Hippocampal formation (tissue), 2 donors: ENCODE data around the gene NRP1.

Experiments used
- DNase-seq, 2 donors: peaks; one replicate each; lab custom pipeline; 2025; lab: John Stamatoyannopoulos, UW

NRP1 gene

GRCh38 chr10:33183655-33184054, 150.8 kb downstream of the NRP1 start:
- DNase-seq = no peak

- DNase-seq = no peak
These were observed 153.5 kb downstream of the NRP1 start for GRCh38 chr10:33180921-33181320.

- DNase-seq = peak in 1 of 2 donors; percentile 35
These were observed 154.1 kb downstream of the NRP1 start for GRCh38 chr10:33180390-33180789.

GRCh38 chr10:33179067-33179466, 155.4 kb downstream of the NRP1 start:
- DNase-seq = no peak

GRCh38 chr10:33178026-33178755, 156.3 kb downstream of the NRP1 start:
- DNase-seq = no peak

GRCh38 chr10:33176688-33177087, 157.8 kb downstream of the NRP1 start:
- no peak for DNase-seq

GRCh38 chr10:33174674-33175434, 159.6 kb downstream of the NRP1 start:
- DNase-seq = no peak

- DNase-seq = no peak
These were observed 168.6 kb downstream of the NRP1 start for GRCh38 chr10:33165911-33166310.

GRCh38 chr10:33164060-33164709, 170.3 kb downstream of the NRP1 start:
- DNase-seq = no peak

- DNase-seq = no peak
These were observed 172.3 kb downstream of the NRP1 start for GRCh38 chr10:33162248-33162575.

- no peak for DNase-seq
These were observed 172.8 kb downstream of the NRP1 start for GRCh38 chr10:33161550-33162247.

GRCh38 chr10:33160151-33160550, 174.3 kb downstream of the NRP1 start:
- DNase-seq = no peak

GRCh38 chr10:33157103-33157502, 177.4 kb downstream of the NRP1 start:
- no peak for DNase-seq

- DNase-seq = no peak
These were observed 178.5 kb downstream of the NRP1 start for GRCh38 chr10:33155720-33156638.

GRCh38 chr10:33154590-33154989, 179.9 kb downstream of the NRP1 start:
- no peak for DNase-seq

- DNase-seq = no peak
These were observed 180.5 kb downstream of the NRP1 start for GRCh38 chr10:33153968-33154327.

GRCh38 chr10:33153251-33153967, 181.1 kb downstream of the NRP1 start:
- no peak for DNase-seq

- DNase-seq = no peak
These were observed 181.7 kb downstream of the NRP1 start for GRCh38 chr10:33152750-33153149.

- no peak for DNase-seq
These were observed 182.3 kb downstream of the NRP1 start for GRCh38 chr10:33152146-33152545.

GRCh38 chr10:33151344-33151864, 183.1 kb downstream of the NRP1 start:
- no peak for DNase-seq
